ENCODE measurements around the gene GP1BA.

GP1BA gene

DNA sequence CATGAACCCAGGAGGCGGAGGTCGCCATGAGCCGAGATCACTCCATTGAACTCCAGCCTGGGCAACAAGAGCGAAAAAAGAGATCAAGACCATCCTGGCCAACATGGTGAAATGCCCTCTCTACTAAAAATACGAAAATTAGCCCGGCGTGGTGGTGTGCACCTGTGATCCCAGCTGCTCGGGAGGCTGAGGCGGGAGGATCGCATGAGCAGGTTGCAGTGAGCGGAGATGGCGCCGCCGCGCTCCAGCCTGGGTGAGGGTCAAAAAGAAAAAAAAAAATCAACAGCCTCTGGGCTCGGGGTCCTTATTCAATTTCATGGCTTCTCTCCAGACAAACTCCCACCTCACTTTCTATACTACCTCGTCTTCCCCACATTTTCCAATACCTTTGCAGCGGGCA lies 3.2 kb upstream of the GP1BA start:
- TF ChIP-seq, protein P1, sequence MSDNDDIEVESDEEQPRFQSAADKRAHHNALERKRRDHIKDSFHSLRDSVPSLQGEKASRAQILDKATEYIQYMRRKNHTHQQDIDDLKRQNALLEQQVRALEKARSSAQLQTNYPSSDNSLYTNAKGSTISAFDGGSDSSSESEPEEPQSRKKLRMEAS (IDR thresholded peaks at IDR 0.05) = no peak
- TF ChIP-seq EGR1 (IDR thresholded peaks at IDR 0.05) = no peak
- no peak for TF ChIP-seq TCF12 (IDR thresholded peaks at IDR 0.05; ENCODE audit: low read depth)
- TF ChIP-seq, protein P2, sequence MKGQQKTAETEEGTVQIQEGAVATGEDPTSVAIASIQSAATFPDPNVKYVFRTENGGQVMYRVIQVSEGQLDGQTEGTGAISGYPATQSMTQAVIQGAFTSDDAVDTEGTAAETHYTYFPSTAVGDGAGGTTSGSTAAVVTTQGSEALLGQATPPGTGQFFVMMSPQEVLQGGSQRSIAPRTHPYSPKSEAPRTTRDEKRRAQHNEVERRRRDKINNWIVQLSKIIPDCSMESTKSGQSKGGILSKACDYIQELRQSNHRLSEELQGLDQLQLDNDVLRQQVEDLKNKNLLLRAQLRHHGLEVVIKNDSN (IDR thresholded peaks at IDR 0.05) = no peak
- no peak for TF ChIP-seq FOXM1 (IDR thresholded peaks at IDR 0.05; ENCODE audit: borderline replicate concordance, low read depth)
- TF ChIP-seq YY1 (IDR thresholded peaks at IDR 0.05; ENCODE audit: low read depth) = no peak
- no peak for TF ChIP-seq CEBPB (IDR thresholded peaks at IDR 0.05)
- no peak for TF ChIP-seq CREB1 (IDR thresholded peaks at IDR 0.05; ENCODE audit: low read depth)
- TF ChIP-seq, protein P3, sequence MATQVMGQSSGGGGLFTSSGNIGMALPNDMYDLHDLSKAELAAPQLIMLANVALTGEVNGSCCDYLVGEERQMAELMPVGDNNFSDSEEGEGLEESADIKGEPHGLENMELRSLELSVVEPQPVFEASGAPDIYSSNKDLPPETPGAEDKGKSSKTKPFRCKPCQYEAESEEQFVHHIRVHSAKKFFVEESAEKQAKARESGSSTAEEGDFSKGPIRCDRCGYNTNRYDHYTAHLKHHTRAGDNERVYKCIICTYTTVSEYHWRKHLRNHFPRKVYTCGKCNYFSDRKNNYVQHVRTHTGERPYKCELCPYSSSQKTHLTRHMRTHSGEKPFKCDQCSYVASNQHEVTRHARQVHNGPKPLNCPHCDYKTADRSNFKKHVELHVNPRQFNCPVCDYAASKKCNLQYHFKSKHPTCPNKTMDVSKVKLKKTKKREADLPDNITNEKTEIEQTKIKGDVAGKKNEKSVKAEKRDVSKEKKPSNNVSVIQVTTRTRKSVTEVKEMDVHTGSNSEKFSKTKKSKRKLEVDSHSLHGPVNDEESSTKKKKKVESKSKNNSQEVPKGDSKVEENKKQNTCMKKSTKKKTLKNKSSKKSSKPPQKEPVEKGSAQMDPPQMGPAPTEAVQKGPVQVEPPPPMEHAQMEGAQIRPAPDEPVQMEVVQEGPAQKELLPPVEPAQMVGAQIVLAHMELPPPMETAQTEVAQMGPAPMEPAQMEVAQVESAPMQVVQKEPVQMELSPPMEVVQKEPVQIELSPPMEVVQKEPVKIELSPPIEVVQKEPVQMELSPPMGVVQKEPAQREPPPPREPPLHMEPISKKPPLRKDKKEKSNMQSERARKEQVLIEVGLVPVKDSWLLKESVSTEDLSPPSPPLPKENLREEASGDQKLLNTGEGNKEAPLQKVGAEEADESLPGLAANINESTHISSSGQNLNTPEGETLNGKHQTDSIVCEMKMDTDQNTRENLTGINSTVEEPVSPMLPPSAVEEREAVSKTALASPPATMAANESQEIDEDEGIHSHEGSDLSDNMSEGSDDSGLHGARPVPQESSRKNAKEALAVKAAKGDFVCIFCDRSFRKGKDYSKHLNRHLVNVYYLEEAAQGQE (IDR thresholded peaks at IDR 0.05; ENCODE audit: low read depth) = no peak
- TF ChIP-seq EP300 (IDR thresholded peaks at IDR 0.05; ENCODE audit: borderline replicate concordance) = no peak
- no peak for TF ChIP-seq TEAD4 (IDR thresholded peaks at IDR 0.05)
- no peak for TF ChIP-seq RAD21 (IDR thresholded peaks at IDR 0.05; ENCODE audit: low read depth)
- no peak for TF ChIP-seq NFIC (IDR thresholded peaks at IDR 0.05)
- TF ChIP-seq TAF1 (IDR thresholded peaks at IDR 0.05; ENCODE audit: low read depth) = no peak
- TF ChIP-seq ZBTB7A (IDR thresholded peaks at IDR 0.05; ENCODE audit: low read depth) = no peak

DNA sequence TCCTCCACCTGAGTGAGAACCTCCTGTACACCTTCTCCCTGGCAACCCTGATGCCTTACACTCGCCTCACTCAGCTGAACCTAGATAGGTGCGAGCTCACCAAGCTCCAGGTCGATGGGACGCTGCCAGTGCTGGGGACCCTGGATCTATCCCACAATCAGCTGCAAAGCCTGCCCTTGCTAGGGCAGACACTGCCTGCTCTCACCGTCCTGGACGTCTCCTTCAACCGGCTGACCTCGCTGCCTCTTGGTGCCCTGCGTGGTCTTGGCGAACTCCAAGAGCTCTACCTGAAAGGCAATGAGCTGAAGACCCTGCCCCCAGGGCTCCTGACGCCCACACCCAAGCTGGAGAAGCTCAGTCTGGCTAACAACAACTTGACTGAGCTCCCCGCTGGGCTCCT lies 679 bp downstream of the GP1BA start:
- TF ChIP-seq CEBPB (IDR thresholded peaks at IDR 0.05) = no peak
- TF ChIP-seq TCF12 (IDR thresholded peaks at IDR 0.05; ENCODE audit: low read depth) = no peak
- no peak for TF ChIP-seq ZBTB7A (IDR thresholded peaks at IDR 0.05; ENCODE audit: low read depth)
- no peak for TF ChIP-seq EP300 (IDR thresholded peaks at IDR 0.05; ENCODE audit: borderline replicate concordance)
- TF ChIP-seq, protein P2 (IDR thresholded peaks at IDR 0.05) = no peak
- no peak for TF ChIP-seq FOXM1 (IDR thresholded peaks at IDR 0.05; ENCODE audit: borderline replicate concordance, low read depth)
- TF ChIP-seq, protein P1 (IDR thresholded peaks at IDR 0.05) = no peak

DNA sequence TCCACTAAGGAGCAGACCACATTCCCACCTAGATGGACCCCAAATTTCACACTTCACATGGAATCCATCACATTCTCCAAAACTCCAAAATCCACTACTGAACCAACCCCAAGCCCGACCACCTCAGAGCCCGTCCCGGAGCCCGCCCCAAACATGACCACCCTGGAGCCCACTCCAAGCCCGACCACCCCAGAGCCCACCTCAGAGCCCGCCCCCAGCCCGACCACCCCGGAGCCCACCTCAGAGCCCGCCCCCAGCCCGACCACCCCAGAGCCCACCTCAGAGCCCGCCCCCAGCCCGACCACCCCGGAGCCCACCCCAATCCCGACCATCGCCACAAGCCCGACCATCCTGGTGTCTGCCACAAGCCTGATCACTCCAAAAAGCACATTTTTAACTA lies 1.6 kb downstream of the GP1BA start:
- TF ChIP-seq ZBTB7A (IDR thresholded peaks at IDR 0.05; ENCODE audit: low read depth) (no peak), NFIC (IDR thresholded peaks at IDR 0.05) (no peak), RAD21 (IDR thresholded peaks at IDR 0.05; ENCODE audit: low read depth) (no peak), CREB1 (IDR thresholded peaks at IDR 0.05; ENCODE audit: low read depth) (no peak), TCF12 (IDR thresholded peaks at IDR 0.05; ENCODE audit: low read depth) (no peak), TEAD4 (IDR thresholded peaks at IDR 0.05) (no peak), CEBPB (IDR thresholded peaks at IDR 0.05) (no peak), FOXM1 (IDR thresholded peaks at IDR 0.05; ENCODE audit: borderline replicate concordance, low read depth) (no peak), TAF1 (IDR thresholded peaks at IDR 0.05; ENCODE audit: low read depth) (no peak), YY1 (IDR thresholded peaks at IDR 0.05; ENCODE audit: low read depth) (no peak), EGR1 (IDR thresholded peaks at IDR 0.05) (no peak), EP300 (IDR thresholded peaks at IDR 0.05; ENCODE audit: borderline replicate concordance) (no peak)
- TF ChIP-seq, protein P3 (IDR thresholded peaks at IDR 0.05; ENCODE audit: low read depth) = no peak
- TF ChIP-seq, protein P1 (IDR thresholded peaks at IDR 0.05) = no peak
- TF ChIP-seq, protein P2 (IDR thresholded peaks at IDR 0.05) = no peak

DNA sequence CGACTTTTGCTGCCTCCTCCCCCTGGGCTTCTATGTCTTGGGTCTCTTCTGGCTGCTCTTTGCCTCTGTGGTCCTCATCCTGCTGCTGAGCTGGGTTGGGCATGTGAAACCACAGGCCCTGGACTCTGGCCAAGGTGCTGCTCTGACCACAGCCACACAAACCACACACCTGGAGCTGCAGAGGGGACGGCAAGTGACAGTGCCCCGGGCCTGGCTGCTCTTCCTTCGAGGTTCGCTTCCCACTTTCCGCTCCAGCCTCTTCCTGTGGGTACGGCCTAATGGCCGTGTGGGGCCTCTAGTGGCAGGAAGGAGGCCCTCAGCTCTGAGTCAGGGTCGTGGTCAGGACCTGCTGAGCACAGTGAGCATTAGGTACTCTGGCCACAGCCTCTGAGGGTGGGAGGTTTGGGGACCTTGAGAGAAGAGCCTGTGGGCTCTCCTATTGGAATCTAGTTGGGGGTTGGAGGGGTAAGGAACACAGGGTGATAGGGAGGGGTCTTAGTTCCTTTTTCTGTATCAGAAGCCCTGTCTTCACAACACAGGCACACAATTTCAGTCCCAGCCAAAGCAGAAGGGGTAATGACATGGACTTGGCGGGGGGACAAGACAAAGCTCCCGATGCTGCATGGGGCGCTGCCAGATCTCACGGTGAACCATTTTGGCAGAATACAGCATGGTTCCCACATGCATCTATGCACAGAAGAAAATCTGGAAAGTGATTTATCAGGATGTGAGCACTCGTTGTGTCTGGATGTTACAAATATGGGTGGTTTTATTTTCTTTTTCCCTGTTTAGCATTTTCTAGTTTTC lies 2.3 kb downstream of the GP1BA start:
- no peak for TF ChIP-seq ZBTB7A (IDR thresholded peaks at IDR 0.05; ENCODE audit: low read depth)
- TF ChIP-seq EP300 (IDR thresholded peaks at IDR 0.05; ENCODE audit: borderline replicate concordance) = no peak
- TF ChIP-seq NFIC (IDR thresholded peaks at IDR 0.05) = peak; percentile 23; the same call in 1 of the 2 replicates

DNA sequence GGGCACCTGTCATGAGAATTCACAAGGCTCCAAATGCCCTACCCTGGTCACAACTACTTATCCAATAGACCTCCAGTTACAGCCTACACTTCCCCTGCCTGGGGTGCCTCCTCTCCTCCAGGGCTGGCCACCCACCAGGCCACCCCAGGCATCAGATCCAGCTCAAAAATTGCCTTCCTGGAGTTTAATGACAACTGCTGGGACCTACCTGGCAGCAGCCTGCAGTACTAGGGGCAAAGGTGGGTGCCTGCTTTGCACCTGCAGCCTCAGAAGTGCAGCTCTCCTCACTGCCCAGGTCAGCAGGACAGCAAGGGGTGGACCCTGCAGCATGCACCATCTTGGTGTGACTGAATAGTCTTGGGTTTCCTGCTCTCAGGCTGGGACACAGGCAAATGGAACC lies 3.6 kb downstream of the GP1BA start:
- TF ChIP-seq ZBTB7A (IDR thresholded peaks at IDR 0.05; ENCODE audit: low read depth) = no peak
- no peak for TF ChIP-seq TEAD4 (IDR thresholded peaks at IDR 0.05)
- TF ChIP-seq, protein P1 (IDR thresholded peaks at IDR 0.05) = no peak
- TF ChIP-seq EGR1 (IDR thresholded peaks at IDR 0.05) = no peak
- TF ChIP-seq EP300 (IDR thresholded peaks at IDR 0.05; ENCODE audit: borderline replicate concordance) = no peak
- TF ChIP-seq, protein P3 (IDR thresholded peaks at IDR 0.05; ENCODE audit: low read depth) = no peak
- TF ChIP-seq YY1 (IDR thresholded peaks at IDR 0.05; ENCODE audit: low read depth) = no peak
- TF ChIP-seq FOXM1 (IDR thresholded peaks at IDR 0.05; ENCODE audit: borderline replicate concordance, low read depth) = no peak
- no peak for TF ChIP-seq TAF1 (IDR thresholded peaks at IDR 0.05; ENCODE audit: low read depth)
